Daoy (cell line): ENCODE measurements around the gene ATP6V1A. TPM values are rescaled to one million over a fixed set of nuclear protein-coding genes. Genes with fewer than 3 reads are reported as not detected.
A peak's percentile ranks its signal among the peaks of the same experiment; 100 is the strongest.
"Not testable (repeated sequence)": the region's sequence is repeated elsewhere in the genome, so short reads cannot be mapped to it uniquely, and the experiment has no call there.

Experiments used
- DNase-seq: peaks from one replicate; pipeline ENCODE4 v3.0.0-alpha.2; 2015; ENCODE audit warnings: low read depth
- total RNA-seq: library from RNA; depleted of rRNA; stranded (reverse); fragments of >200 nt; shearing (Covaris generic); gene quantifications from 2 replicates; pipeline ENCODE4 v1.2.3, GENCODE V29; 2014; rRNA removed

ATP6V1A gene
- total RNA-seq, 1 experiment from 2014 or later, result 47.3 TPM

- no peak for DNase-seq
Observed at GRCh38 chr3:113828600-113828999, 81.8 kb downstream of the ATP6V1A start.

GRCh38 chr3:113829576-113830354 lies 82.9 kb downstream of the ATP6V1A start:
- DNase-seq, result no peak

GRCh38 chr3:113831103-113831355 lies 84.2 kb downstream of the ATP6V1A start:
- DNase-seq, result no peak

- DNase-seq, result no peak
Observed at GRCh38 chr3:113832477-113833164, 85.8 kb downstream of the ATP6V1A start.

GRCh38 chr3:113834983-113835382 lies 88.1 kb downstream of the ATP6V1A start:
- no peak for DNase-seq

GRCh38 chr3:113838631-113839209 lies 91.9 kb downstream of the ATP6V1A start, which contains the start of gene GRAMD1C:
Gene GRAMD1C, plus strand, starts transcription at chr3:113838788. Its CDS starts 122 bp downstream, at chr3:113838910.
- peak; percentile 95 for DNase-seq

GRCh38 chr3:113839551-113839950 lies 92.7 kb downstream of the ATP6V1A start:
- DNase-seq, result no peak

- peak; percentile 19 for DNase-seq
Observed at GRCh38 chr3:113844622-113845222, 97.9 kb downstream of the ATP6V1A start.

GRCh38 chr3:113847247-113847646 lies 100.4 kb downstream of the ATP6V1A start:
- no peak for DNase-seq

GRCh38 chr3:113847664-113848461 lies 101.0 kb downstream of the ATP6V1A start:
- no peak for DNase-seq

GRCh38 chr3:113849071-113849470 lies 102.2 kb downstream of the ATP6V1A start:
- not testable (repeated sequence) for DNase-seq

- DNase-seq, result not testable (repeated sequence)
Observed at GRCh38 chr3:113849841-113850240, 103.0 kb downstream of the ATP6V1A start.

GRCh38 chr3:113850391-113850790 lies 103.6 kb downstream of the ATP6V1A start:
- not testable (repeated sequence) for DNase-seq

- DNase-seq, result no peak
Observed at GRCh38 chr3:113852506-113852905, 105.7 kb downstream of the ATP6V1A start.

Other genes starting within 250 kb of the ATP6V1A start
- 14.0 and 31.6 TPM in 2 replicates for gene SPICE1, start 231.9 kb upstream of the ATP6V1A start, total RNA-seq
- 0.11 TPM in 1 of 2 replicates, not detected in the other for gene SIDT1, start 214.5 kb upstream of the ATP6V1A start, total RNA-seq
- 6.3 and 7.7 TPM in 2 replicates for gene USF3, start 50.4 kb upstream of the ATP6V1A start, total RNA-seq
- 284 and 420 TPM in 2 replicates for gene NAA50, start 786 bp upstream of the ATP6V1A start, total RNA-seq
- gene GRAMD1C, start 91.8 kb downstream of the ATP6V1A start, total RNA-seq, result 11.7 and 22.1 TPM in 2 replicates
- 6.0 and 9.2 TPM in 2 replicates for gene ZDHHC23, start 201.0 kb downstream of the ATP6V1A start, total RNA-seq